HepG2 (cell line): ENCODE results near the gene DLG2. TPM values are rescaled to one million over a fixed set of nuclear protein-coding genes. Genes with fewer than 3 reads are reported as not detected.
A peak's percentile ranks its signal among the peaks of the same experiment; 100 is the strongest.

Experiments
- BORCS8-MEF2B ChIP-seq: sonication (generic); formaldehyde crosslinking; IDR thresholded peaks from 2 replicates; pipeline ENCODE4 v1.8.0; 2022; ENCODE audit warnings: mild to moderate bottlenecking, missing genetic modification reagents
- EEA1 ChIP-seq: sonication (generic); formaldehyde crosslinking; IDR thresholded peaks from 2 replicates; pipeline ENCODE4 v1.5.1; 2020; ENCODE audit warnings: mild to moderate bottlenecking, missing genetic modification reagents, borderline replicate concordance
- ELF4 ChIP-seq: sonication (generic); formaldehyde crosslinking; IDR thresholded peaks from 2 replicates; pipeline ENCODE4 v1.5.0; 2020; ENCODE audit warnings: missing genetic modification reagents, mild to moderate bottlenecking, moderate library complexity, borderline replicate concordance
- EP300 ChIP-seq, 3 experiments: sonication (generic) in 1 of 3; formaldehyde crosslinking in 1 of 3; IDR thresholded peaks; 2 replicates each; pipeline versions ENCODE4 v1.5.1 to v1.6.1; 2011 to 2020; ENCODE audit warnings: low read depth in 2 of 3, low read length in 2 of 3, borderline replicate concordance in 1 of 3, improper control_type of control experiment in 1 of 3, mild to moderate bottlenecking in 1 of 3, missing genetic modification reagents in 1 of 3, moderate library complexity in 1 of 3
- ERF ChIP-seq: IDR thresholded peaks from 2 replicates; pipeline ENCODE4 v1.6.1; 2018; ENCODE audit warnings: missing biosample characterization, missing genetic modification reagents
- FOXM1 ChIP-seq: sonication (generic); formaldehyde crosslinking; IDR thresholded peaks from 2 replicates; pipeline ENCODE4 v1.5.0; 2020; ENCODE audit warnings: missing genetic modification reagents
- HCFC1 ChIP-seq: fragments of 150-350 bp; IDR thresholded peaks from 2 replicates; pipeline ENCODE4 v1.6.1; 2014; ENCODE audit warnings: low read depth, low read length
- HOXA9 ChIP-seq: sonication (generic); formaldehyde crosslinking; IDR thresholded peaks from 2 replicates; pipeline ENCODE4 v1.8.1; 2022; ENCODE audit warnings: missing genetic modification reagents, mild to moderate bottlenecking, moderate library complexity, borderline replicate concordance
- MEIS1 ChIP-seq: sonication (generic); formaldehyde crosslinking; IDR thresholded peaks from 2 replicates; pipeline ENCODE4 v1.9.0; 2021; ENCODE audit warnings: mild to moderate bottlenecking, missing genetic modification reagents, moderate library complexity, borderline replicate concordance
- NFKB2 ChIP-seq: sonication (generic); formaldehyde crosslinking; IDR thresholded peaks from 2 replicates; pipeline ENCODE4 v1.4.0; 2020; ENCODE audit warnings: missing genetic modification reagents, borderline replicate concordance
- RBAK ChIP-seq: sonication (generic); formaldehyde crosslinking; IDR thresholded peaks from 2 replicates; pipeline ENCODE4 v1.5.1; 2020; ENCODE audit warnings: mild to moderate bottlenecking, missing genetic modification reagents
- RXRB ChIP-seq: IDR thresholded peaks from 2 replicates; pipeline ENCODE4 v1.6.1; 2016; ENCODE audit warnings: borderline replicate concordance, missing genetic modification reagents, missing compliant biosample characterization
- SIN3A ChIP-seq: IDR thresholded peaks from 2 replicates; pipeline ENCODE4 v1.6.1; 2011; ENCODE audit warnings: low read depth, mild to moderate bottlenecking, control low read depth, low read length, borderline replicate concordance
- SP2 ChIP-seq: sonication (generic); formaldehyde crosslinking; IDR thresholded peaks from 2 replicates; pipeline ENCODE4 v1.5.1; 2020; ENCODE audit warnings: mild to moderate bottlenecking, missing genetic modification reagents
- TRIM24 ChIP-seq: sonication (generic); formaldehyde crosslinking; IDR thresholded peaks from 2 replicates; pipeline ENCODE4 v1.8.0; 2022; ENCODE audit warnings: mild to moderate bottlenecking, missing genetic modification reagents
- ZFP37 ChIP-seq: sonication (generic); formaldehyde crosslinking; IDR thresholded peaks from 2 replicates; pipeline ENCODE4 v1.4.0; 2020; ENCODE audit warnings: missing genetic modification reagents, borderline replicate concordance
- ZNF44 ChIP-seq: sonication (generic); formaldehyde crosslinking; IDR thresholded peaks from 2 replicates; pipeline ENCODE4 v1.5.1; 2020; ENCODE audit warnings: mild to moderate bottlenecking, missing genetic modification reagents
- ZNF607 ChIP-seq: sonication (generic); formaldehyde crosslinking; IDR thresholded peaks from 2 replicates; pipeline ENCODE4 v1.5.1; 2020; ENCODE audit warnings: missing genetic modification reagents, mild to moderate bottlenecking, borderline replicate concordance
- ZNF773 ChIP-seq: sonication (generic); formaldehyde crosslinking; IDR thresholded peaks from 2 replicates; pipeline ENCODE4 v1.4.0; 2020; ENCODE audit warnings: missing genetic modification reagents, borderline replicate concordance
- ZNF776 ChIP-seq: sonication (generic); formaldehyde crosslinking; IDR thresholded peaks from 2 replicates; pipeline ENCODE4 v1.4.0; 2020; ENCODE audit warnings: mild to moderate bottlenecking, missing genetic modification reagents
- ZNF839 ChIP-seq: sonication (generic); formaldehyde crosslinking; IDR thresholded peaks from 2 replicates; pipeline ENCODE4 v1.4.0; 2020; ENCODE audit warnings: missing genetic modification reagents, mild to moderate bottlenecking, borderline replicate concordance
- ZSCAN20 ChIP-seq: sonication (generic); formaldehyde crosslinking; IDR thresholded peaks from 2 replicates; pipeline ENCODE4 v1.4.0; 2020; ENCODE audit warnings: missing genetic modification reagents, mild to moderate bottlenecking, borderline replicate concordance
- polyA plus RNA-seq, 8 experiments: library from polyadenylated mRNA; depleted of rRNA in 3 of 8; stranded (reverse) in 7 of 8; unstranded in 1 of 8; fragments of >200 nt; fragmentation: Illumina TruSeq in 4 of 8; extraction: Trizol in 4 of 8; gene quantifications; 2 replicates each; pipeline versions ENCODE4 v1.2.1 to v1.2.3, GENCODE V29; 2011 to 2016; ENCODE audit warnings: low read depth in 4 of 8, missing spikeins in 1 of 8, mixed read lengths in 1 of 8; ENCODE audit not compliant: insufficient read depth in 1 of 8
- total RNA-seq, 5 experiments: library from RNA; depleted of rRNA; stranded (reverse); fragments of >200 nt; fragmentation: Illumina TruSeq; extraction: Trizol; gene quantifications; 2 replicates each; pipeline ENCODE4 v1.2.3, GENCODE V29; 2016; ENCODE audit warnings: low read depth in 1 of 5
- TF ChIP-seq, protein P1 (sequence below): sonication (generic); formaldehyde crosslinking; IDR thresholded peaks from 2 replicates; pipeline ENCODE4 v1.4.0; 2020; ENCODE audit warnings: missing genetic modification reagents
- TF ChIP-seq, protein P2 (sequence below): sonication (generic); formaldehyde crosslinking; IDR thresholded peaks from 2 replicates; pipeline ENCODE4 v1.4.0; 2020; ENCODE audit warnings: missing genetic modification reagents
- TF ChIP-seq, protein P3 (sequence below): sonication (generic); formaldehyde crosslinking; IDR thresholded peaks from 2 replicates; pipeline ENCODE4 v1.5.0; 2020; ENCODE audit warnings: missing genetic modification reagents

Gene DLG2
- total and polyA plus RNA-seq, 2 of the 13 experiments (the other 11 are each of a cell fraction or from before 2014, with no cell fraction given) = 0.46 to 1.0 TPM

DNA sequence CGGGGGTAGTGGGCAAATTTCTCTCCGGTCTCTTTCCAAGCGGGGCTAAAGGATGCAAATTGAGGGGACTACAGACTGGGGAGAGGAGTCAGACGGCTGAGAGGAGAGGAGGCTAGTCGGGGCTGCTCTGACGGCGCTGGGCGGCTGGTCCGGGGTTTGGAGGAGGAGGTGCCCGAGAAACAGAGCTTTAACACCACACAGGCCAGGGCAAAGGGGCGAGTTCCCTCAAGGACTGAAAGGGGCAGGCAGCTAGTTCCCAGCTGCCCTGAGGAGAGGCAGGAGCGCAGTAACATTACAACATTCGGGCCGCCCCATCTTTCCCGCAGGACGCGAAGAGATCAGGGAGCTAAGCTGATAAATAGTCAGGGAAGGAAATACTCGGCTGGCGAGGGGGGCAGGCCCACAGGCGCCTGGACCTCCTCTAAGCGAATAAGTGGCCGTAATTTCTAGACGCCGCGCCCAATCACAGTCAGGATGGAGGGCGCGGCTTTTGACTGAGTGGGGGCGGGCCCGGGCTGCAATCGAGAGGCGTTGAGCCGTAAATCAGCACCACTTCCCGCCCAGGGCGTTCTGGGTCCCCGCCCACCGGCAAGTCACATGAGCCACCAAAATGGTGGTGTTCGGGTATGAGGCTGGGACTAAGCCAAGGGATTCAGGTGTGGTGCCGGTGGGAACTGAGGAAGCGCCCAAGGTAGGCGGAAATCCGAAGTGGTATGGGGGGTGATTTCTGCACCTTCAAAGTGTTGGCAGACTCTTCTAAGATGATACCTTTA, 1.0 kb upstream of the DLG2 start, which contains the start of gene TMEM126B (continued):
- TF ChIP-seq FOXM1 (CRISPR knock-in tag) (no peak), SIN3A (peak; percentile 59; the same call in 1 of the 2 replicates), ZNF773 (CRISPR knock-in tag) (no peak), HOXA9 (CRISPR knock-in tag) (peak; percentile 99), ZNF839 (no peak), ELF4 (no peak), ZNF776 (no peak), TRIM24 (CRISPR knock-in tag) (no peak), HCFC1 (0 out of 2 replicates have a peak, but pooled peaks have one; percentile 27), MEIS1 (CRISPR knock-in tag) (peak; percentile 70), BORCS8-MEF2B (CRISPR knock-in tag) (no peak; the same call in none of the 2 replicates), EEA1 (no peak), SP2 (CRISPR knock-in tag) (peak; percentile 67), EP300 (IDR thresholded peaks at IDR 0.05; ENCODE audit: low read depth in 2 of 2, low read length in 2 of 2) (no peak), EP300 (CRISPR knock-in tag; IDR thresholded peaks at IDR 0.05; ENCODE audit: borderline replicate concordance) (no peak), NFKB2 (CRISPR knock-in tag) (peak; percentile 61; the same call in 1 of the 2 replicates), RXRB (CRISPR knock-in tag) (peak; percentile 45), ERF (CRISPR knock-in tag) (peak; percentile 70), RBAK (no peak), ZNF607 (CRISPR knock-in tag) (no peak), ZFP37 (0 out of 2 replicates have a peak, but pooled peaks have one; percentile 3), ZSCAN20 (no peak), ZNF44 (CRISPR knock-in tag) (no peak)
- TF ChIP-seq, protein P1, sequence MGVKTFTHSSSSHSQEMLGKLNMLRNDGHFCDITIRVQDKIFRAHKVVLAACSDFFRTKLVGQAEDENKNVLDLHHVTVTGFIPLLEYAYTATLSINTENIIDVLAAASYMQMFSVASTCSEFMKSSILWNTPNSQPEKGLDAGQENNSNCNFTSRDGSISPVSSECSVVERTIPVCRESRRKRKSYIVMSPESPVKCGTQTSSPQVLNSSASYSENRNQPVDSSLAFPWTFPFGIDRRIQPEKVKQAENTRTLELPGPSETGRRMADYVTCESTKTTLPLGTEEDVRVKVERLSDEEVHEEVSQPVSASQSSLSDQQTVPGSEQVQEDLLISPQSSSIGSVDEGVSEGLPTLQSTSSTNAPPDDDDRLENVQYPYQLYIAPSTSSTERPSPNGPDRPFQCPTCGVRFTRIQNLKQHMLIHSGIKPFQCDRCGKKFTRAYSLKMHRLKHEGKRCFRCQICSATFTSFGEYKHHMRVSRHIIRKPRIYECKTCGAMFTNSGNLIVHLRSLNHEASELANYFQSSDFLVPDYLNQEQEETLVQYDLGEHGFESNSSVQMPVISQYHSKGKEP = no peak
- TF ChIP-seq, protein P2, sequence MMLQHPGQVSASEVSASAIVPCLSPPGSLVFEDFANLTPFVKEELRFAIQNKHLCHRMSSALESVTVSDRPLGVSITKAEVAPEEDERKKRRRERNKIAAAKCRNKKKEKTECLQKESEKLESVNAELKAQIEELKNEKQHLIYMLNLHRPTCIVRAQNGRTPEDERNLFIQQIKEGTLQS (CRISPR knock-in tag) = no peak
- TF ChIP-seq, protein P3, sequence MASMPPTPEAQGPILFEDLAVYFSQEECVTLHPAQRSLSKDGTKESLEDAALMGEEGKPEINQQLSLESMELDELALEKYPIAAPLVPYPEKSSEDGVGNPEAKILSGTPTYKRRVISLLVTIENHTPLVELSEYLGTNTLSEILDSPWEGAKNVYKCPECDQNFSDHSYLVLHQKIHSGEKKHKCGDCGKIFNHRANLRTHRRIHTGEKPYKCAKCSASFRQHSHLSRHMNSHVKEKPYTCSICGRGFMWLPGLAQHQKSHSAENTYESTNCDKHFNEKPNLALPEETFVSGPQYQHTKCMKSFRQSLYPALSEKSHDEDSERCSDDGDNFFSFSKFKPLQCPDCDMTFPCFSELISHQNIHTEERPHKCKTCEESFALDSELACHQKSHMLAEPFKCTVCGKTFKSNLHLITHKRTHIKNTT (CRISPR knock-in tag) = no peak
